ENCODE data around the gene PRICKLE1. TPM values are rescaled to one million over a fixed set of nuclear protein-coding genes. Genes with fewer than 3 reads are reported as not detected.

PRICKLE1 gene
- total and polyA plus RNA-seq, 2 of the 4 experiments (the other 2 are of a cell fraction) = 21.3 to 21.7 TPM

- no peak for DNase-seq
- no peaks in the 10 kb centered on the region for H3K36me3 ChIP-seq (ENCODE audit: control insufficient read depth, insufficient read depth, low read length)
- H2BK15ac ChIP-seq (ENCODE audit: low read depth, low read length) = no peak overlapping the region
- no peak overlapping the region for H2AK5ac ChIP-seq (ENCODE audit: low read depth, low read length)
- no peak overlapping the region for H4K91ac ChIP-seq (ENCODE audit: insufficient read depth, low read depth, low read length)
- H3K9me3 ChIP-seq (ENCODE audit: control insufficient read depth, insufficient read depth, low read length) = no peaks in the 10 kb centered on the region
- no peak overlapping the region for H2BK5ac ChIP-seq (ENCODE audit: low read depth, low read length, poor library complexity, severe bottlenecking)
- H3K27ac ChIP-seq (ENCODE audit: insufficient read depth, low read length) = no peak overlapping the region
- H2AFZ ChIP-seq (replicated peaks; ENCODE audit: low read length, poor library complexity) = no peak overlapping the region
- H3K27me3 ChIP-seq (ENCODE audit: control insufficient read depth, insufficient read depth, low read length) = no peaks in the 10 kb centered on the region
- H3K4me2 ChIP-seq (ENCODE audit: low read depth, low read length) = no peak overlapping the region
- no peak overlapping the region for H2BK20ac ChIP-seq (ENCODE audit: low read depth, low read length)
- ATAC-seq (ENCODE audit: low read depth) = no peak
- H3K23ac ChIP-seq (ENCODE audit: low read depth, low read length) = no peak overlapping the region
- H3K18ac ChIP-seq (ENCODE audit: low read depth, low read length) = no peak overlapping the region
- CTCF ChIA-PET = no interaction called here
- no peak overlapping the region for H4K5ac ChIP-seq (ENCODE audit: low read depth, low read length)
- no peak overlapping the region for H2AK9ac ChIP-seq (replicated peaks; ENCODE audit: low read depth, low read length, poor library complexity)
- BruUV-seq (replicated peaks) = no TSS peak
- no peak for TF ChIP-seq BHLHE40 (IDR thresholded peaks at IDR 0.05; ENCODE audit: low read depth, low read length)
- TF ChIP-seq POLR2A (IDR thresholded peaks at IDR 0.05; ENCODE audit: low read depth, low read length) = no peak
- TF ChIP-seq CEBPB (IDR thresholded peaks at IDR 0.05; ENCODE audit: low read depth, low read length) = no peak
- TF ChIP-seq MAFK (IDR thresholded peaks at IDR 0.05; ENCODE audit: low read depth, low read length) = no peak
- no peak for TF ChIP-seq RCOR1 (IDR thresholded peaks at IDR 0.05; ENCODE audit: insufficient replicate concordance, low read length)
- no peak for TF ChIP-seq MXI1 (IDR thresholded peaks at IDR 0.05; ENCODE audit: borderline replicate concordance, low read depth, low read length)
- no peak for TF ChIP-seq NFE2L2 (IDR thresholded peaks at IDR 0.05; ENCODE audit: low read depth, low read length)
- TF ChIP-seq RAD21 (IDR thresholded peaks at IDR 0.05; ENCODE audit: low read length) = no peak
- no peak for TF ChIP-seq MAZ (IDR thresholded peaks at IDR 0.05; ENCODE audit: borderline replicate concordance, low read depth, low read length)
- TF ChIP-seq ELK1 (IDR thresholded peaks at IDR 0.05; ENCODE audit: borderline replicate concordance, low read depth, low read length) = no peak
- no peak for TF ChIP-seq CHD1 (IDR thresholded peaks at IDR 0.05; ENCODE audit: low read depth, low read length)
- no peak for TF ChIP-seq CTCF (conservative IDR thresholded peaks at IDR 0.05; ENCODE audit: low read depth, low read length)
- TF ChIP-seq RFX5 (IDR thresholded peaks at IDR 0.05; ENCODE audit: low read depth, low read length) = no peak
- no peak for TF ChIP-seq SMC3 (IDR thresholded peaks at IDR 0.05; ENCODE audit: low read depth, low read length)
- TF ChIP-seq FOS (IDR thresholded peaks at IDR 0.05; ENCODE audit: low read depth, low read length) = no peak
- no peak for TF ChIP-seq USF2 (IDR thresholded peaks at IDR 0.05; ENCODE audit: low read depth, low read length)
- in situ Hi-C loops (cut with MboI; ENCODE audit: low sequenced_read_pairs) = loop anchor here (5.0 kb wide), 1 partner anchor 791 kb away; no protein-coding TSS in a partner anchor
- peaks cover 7 to 18% of the 10 kb centered on the region in 2 experiments; a peak in 2 of 4 replicates for H3K79me1 ChIP-seq (ENCODE audit: low read depth in 1 of 2, low read length in 2 of 2)
- dilution Hi-C loops (cut with HindIII; ENCODE audit: low sequenced_read_pairs, unreplicated experiment) = no loop called here
- no peak overlapping the region for H3K9ac ChIP-seq (ENCODE audit: low read depth, low read length)
- H3K14ac ChIP-seq (replicated peaks; ENCODE audit: low read depth, low read length) = no peak overlapping the region
- no CpG with 5 or more reads among the region's 2 CpGs for WGBS, 2 experiments (ENCODE audit: extremely low coverage in 2 of 2, insufficient read length in 1 of 2)
- H4K20me1 ChIP-seq (ENCODE audit: insufficient read depth, low read length) = no peaks in the 10 kb centered on the region
- H3K9me1 ChIP-seq (ENCODE audit: insufficient read depth, low read length) = no peaks in the 10 kb centered on the region
- no peak overlapping the region for H3K4ac ChIP-seq (ENCODE audit: low read depth, low read length)
- no peaks in the 10 kb centered on the region; the same call in 1 of the 2 replicates for H3K4me1 ChIP-seq (ENCODE audit: control insufficient read depth, insufficient read depth, low read length)
- H3K56ac ChIP-seq (ENCODE audit: extremely low read depth, insufficient read depth, low read length) = no peak overlapping the region
- intact Hi-C loops (cut with micrococcal nuclease) = no loop called here
- H3K4me3 ChIP-seq (ENCODE audit: insufficient read depth, low read depth, low read length) = no peak overlapping the region
- H4K8ac ChIP-seq (ENCODE audit: low read depth in 2 of 2, low read length in 2 of 2) = no peak overlapping the region
- H2BK120ac ChIP-seq (ENCODE audit: low read depth, low read length) = no peak overlapping the region
- POLR2A ChIA-PET (ENCODE audit: unreplicated experiment) = no interaction called here
These were observed 103.1 kb downstream of the PRICKLE1 start for GRCh38 chr12:42486407-42486806.
